ENCODE results near the gene BRD7. TPM values are rescaled to one million over a fixed set of nuclear protein-coding genes. Genes with fewer than 3 reads are reported as not detected.

The BRD7 gene
- total and polyA plus RNA-seq, 2 of the 13 experiments (the other 11 are each of a cell fraction or from before 2014, with no cell fraction given) = 82.3 to 149 TPM

DNA sequence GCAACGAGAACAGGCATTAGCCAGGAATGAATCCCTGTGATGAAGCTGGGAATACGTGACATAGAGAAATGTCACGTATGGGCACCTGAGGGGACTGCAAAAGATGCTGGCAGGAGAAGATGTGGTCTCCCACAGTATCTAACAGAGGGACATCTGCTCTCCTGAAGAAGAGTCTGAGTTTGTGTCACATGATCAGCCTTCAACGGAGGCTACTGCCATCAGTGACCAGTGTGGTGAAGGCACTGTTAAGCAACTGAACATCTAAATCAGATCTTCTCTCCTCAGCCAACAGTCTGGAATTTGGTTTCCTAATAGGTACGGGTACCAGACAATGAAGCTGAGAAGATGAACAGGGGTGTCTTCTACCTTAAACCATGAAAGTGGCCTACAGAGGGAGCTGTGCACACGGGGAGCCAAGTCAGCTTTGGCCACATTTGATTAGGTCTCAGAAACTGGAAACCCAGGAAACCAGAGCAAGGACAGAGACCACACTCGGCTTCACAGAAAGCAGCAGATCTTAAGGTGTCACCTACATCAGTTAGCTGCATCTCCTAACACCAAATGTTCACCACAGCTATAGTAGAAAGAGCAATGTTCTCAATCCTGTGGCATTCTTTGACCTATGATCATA lies 41.8 kb downstream of the BRD7 start (continued):
- TF ChIP-seq ZC3H13 (CRISPR knock-in tag; IDR thresholded peaks at IDR 0.05) = no peak
- no peak for TF ChIP-seq HNRNPK (IDR thresholded peaks at IDR 0.05; ENCODE audit: low read depth, low read length, poor library complexity, severe bottlenecking)
- no peak for TF ChIP-seq MIER2 (CRISPR knock-in tag; IDR thresholded peaks at IDR 0.05)
- TF ChIP-seq ZSCAN21 (CRISPR knock-in tag; IDR thresholded peaks at IDR 0.05; ENCODE audit: borderline replicate concordance) = no peak
- TF ChIP-seq CBX2 (IDR thresholded peaks at IDR 0.05; ENCODE audit: low read depth, low read length) = no peak
- TF ChIP-seq CBX2 (CRISPR knock-in tag; IDR thresholded peaks at IDR 0.05; ENCODE audit: low read depth) = no peak
- no peak for TF ChIP-seq MAFK (conservative IDR thresholded peaks at IDR 0.05 in 1 of 2, IDR thresholded peaks at IDR 0.05 in 1 of 2; ENCODE audit: low read length in 2 of 2)
- TF ChIP-seq, protein P1, sequence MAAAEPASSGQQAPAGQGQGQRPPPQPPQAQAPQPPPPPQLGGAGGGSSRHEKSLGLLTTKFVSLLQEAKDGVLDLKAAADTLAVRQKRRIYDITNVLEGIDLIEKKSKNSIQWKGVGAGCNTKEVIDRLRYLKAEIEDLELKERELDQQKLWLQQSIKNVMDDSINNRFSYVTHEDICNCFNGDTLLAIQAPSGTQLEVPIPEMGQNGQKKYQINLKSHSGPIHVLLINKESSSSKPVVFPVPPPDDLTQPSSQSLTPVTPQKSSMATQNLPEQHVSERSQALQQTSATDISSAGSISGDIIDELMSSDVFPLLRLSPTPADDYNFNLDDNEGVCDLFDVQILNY (CRISPR knock-in tag; conservative IDR thresholded peaks at IDR 0.05) = no peak
- no peak for TF ChIP-seq ADNP (CRISPR knock-in tag; IDR thresholded peaks at IDR 0.05)
- TF ChIP-seq ZZZ3 (CRISPR knock-in tag; IDR thresholded peaks at IDR 0.05; ENCODE audit: borderline replicate concordance) = no peak
- no peak for TF ChIP-seq AHR (CRISPR knock-in tag; IDR thresholded peaks at IDR 0.05)
- TF ChIP-seq, protein P2, sequence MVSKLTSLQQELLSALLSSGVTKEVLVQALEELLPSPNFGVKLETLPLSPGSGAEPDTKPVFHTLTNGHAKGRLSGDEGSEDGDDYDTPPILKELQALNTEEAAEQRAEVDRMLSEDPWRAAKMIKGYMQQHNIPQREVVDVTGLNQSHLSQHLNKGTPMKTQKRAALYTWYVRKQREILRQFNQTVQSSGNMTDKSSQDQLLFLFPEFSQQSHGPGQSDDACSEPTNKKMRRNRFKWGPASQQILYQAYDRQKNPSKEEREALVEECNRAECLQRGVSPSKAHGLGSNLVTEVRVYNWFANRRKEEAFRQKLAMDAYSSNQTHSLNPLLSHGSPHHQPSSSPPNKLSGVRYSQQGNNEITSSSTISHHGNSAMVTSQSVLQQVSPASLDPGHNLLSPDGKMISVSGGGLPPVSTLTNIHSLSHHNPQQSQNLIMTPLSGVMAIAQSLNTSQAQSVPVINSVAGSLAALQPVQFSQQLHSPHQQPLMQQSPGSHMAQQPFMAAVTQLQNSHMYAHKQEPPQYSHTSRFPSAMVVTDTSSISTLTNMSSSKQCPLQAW (CRISPR knock-in tag; IDR thresholded peaks at IDR 0.05) = no peak
- no peak for TF ChIP-seq HOXA9 (CRISPR knock-in tag; IDR thresholded peaks at IDR 0.05; ENCODE audit: borderline replicate concordance)
- TF ChIP-seq, protein P3, sequence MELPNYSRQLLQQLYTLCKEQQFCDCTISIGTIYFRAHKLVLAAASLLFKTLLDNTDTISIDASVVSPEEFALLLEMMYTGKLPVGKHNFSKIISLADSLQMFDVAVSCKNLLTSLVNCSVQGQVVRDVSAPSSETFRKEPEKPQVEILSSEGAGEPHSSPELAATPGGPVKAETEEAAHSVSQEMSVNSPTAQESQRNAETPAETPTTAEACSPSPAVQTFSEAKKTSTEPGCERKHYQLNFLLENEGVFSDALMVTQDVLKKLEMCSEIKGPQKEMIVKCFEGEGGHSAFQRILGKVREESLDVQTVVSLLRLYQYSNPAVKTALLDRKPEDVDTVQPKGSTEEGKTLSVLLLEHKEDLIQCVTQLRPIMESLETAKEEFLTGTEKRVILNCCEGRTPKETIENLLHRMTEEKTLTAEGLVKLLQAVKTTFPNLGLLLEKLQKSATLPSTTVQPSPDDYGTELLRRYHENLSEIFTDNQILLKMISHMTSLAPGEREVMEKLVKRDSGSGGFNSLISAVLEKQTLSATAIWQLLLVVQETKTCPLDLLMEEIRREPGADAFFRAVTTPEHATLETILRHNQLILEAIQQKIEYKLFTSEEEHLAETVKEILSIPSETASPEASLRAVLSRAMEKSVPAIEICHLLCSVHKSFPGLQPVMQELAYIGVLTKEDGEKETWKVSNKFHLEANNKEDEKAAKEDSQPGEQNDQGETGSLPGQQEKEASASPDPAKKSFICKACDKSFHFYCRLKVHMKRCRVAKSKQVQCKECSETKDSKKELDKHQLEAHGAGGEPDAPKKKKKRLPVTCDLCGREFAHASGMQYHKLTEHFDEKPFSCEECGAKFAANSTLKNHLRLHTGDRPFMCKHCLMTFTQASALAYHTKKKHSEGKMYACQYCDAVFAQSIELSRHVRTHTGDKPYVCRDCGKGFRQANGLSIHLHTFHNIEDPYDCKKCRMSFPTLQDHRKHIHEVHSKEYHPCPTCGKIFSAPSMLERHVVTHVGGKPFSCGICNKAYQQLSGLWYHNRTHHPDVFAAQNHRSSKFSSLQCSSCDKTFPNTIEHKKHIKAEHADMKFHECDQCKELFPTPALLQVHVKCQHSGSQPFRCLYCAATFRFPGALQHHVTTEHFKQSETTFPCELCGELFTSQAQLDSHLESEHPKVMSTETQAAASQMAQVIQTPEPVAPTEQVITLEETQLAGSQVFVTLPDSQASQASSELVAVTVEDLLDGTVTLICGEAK (IDR thresholded peaks at IDR 0.05) = no peak
- TF ChIP-seq, protein P3 (CRISPR knock-in tag; IDR thresholded peaks at IDR 0.05) = no peak
- TF ChIP-seq MEF2D (CRISPR knock-in tag; IDR thresholded peaks at IDR 0.05) = no peak

All from HepG2 (cell line).